ENCODE results near the gene GNAT1.

GNAT1 gene

GRCh38 chr3:50193746-50194127 is 2.3 kb downstream of the GNAT1 start:
- Histone ChIP-seq H3K4me1 (no peaks in the 10 kb centered on the region), H3K4me3 (ENCODE audit: low read depth, low read length) (no peak overlapping the region), H3K27me3 (peaks cover 20% of the 10 kb centered on the region), H3K36me3 (no peaks in the 10 kb centered on the region), H3K9me3 (no peaks in the 10 kb centered on the region)
- no peak for DNase-seq
- no peak for TF ChIP-seq CTCF (IDR thresholded peaks at IDR 0.05; ENCODE audit: low read depth, low read length)

GRCh38 chr3:50194128-50194902 is 2.9 kb downstream of the GNAT1 start:
- peak; percentile 65 for TF ChIP-seq CTCF (IDR thresholded peaks at IDR 0.05; ENCODE audit: low read depth, low read length)
- Histone ChIP-seq H3K36me3 (no peaks in the 10 kb centered on the region), H3K9me3 (no peaks in the 10 kb centered on the region), H3K4me3 (ENCODE audit: low read depth, low read length) (no peak overlapping the region), H3K27me3 (peaks cover 20% of the 10 kb centered on the region), H3K4me1 (no peaks in the 10 kb centered on the region)
- DNase-seq: peak; percentile 61

DNA sequence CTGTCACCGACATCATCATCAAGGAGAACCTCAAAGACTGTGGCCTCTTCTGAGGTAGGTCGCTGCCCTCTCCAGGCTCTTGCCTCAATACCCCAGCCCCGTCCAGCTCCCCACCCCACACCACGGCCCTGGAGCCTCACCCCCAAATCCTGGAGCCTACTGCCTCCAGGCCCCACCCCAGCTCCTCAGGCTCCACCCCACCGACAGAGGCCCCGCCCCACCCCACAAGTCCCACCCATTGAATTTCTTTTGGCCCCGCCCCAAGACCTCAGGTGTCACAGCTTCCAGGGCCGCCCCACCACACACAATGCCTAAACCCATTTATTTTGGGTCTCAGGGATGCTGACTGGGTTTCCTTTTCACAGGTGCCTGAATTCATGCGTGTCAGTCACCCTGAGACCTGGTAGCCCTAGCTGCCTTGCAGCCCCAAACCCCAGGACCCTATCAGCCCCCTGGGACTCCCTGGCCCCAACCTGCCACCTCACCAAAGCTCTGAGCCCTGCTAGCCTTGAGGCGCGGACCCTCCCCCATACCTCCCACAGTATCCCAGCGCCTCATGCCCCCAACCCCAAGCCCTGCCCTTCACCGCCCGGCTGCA is 3.6 kb downstream of the GNAT1 start:
- Histone ChIP-seq H3K4me1 (no peaks in the 10 kb centered on the region), H3K9me3 (no peaks in the 10 kb centered on the region), H3K4me3 (ENCODE audit: low read depth, low read length) (no peak overlapping the region), H3K36me3 (no peaks in the 10 kb centered on the region), H3K27me3 (peaks cover 20% of the 10 kb centered on the region)
- TF ChIP-seq CTCF (IDR thresholded peaks at IDR 0.05; ENCODE audit: low read depth, low read length): no peak
- no peak for DNase-seq

DNA sequence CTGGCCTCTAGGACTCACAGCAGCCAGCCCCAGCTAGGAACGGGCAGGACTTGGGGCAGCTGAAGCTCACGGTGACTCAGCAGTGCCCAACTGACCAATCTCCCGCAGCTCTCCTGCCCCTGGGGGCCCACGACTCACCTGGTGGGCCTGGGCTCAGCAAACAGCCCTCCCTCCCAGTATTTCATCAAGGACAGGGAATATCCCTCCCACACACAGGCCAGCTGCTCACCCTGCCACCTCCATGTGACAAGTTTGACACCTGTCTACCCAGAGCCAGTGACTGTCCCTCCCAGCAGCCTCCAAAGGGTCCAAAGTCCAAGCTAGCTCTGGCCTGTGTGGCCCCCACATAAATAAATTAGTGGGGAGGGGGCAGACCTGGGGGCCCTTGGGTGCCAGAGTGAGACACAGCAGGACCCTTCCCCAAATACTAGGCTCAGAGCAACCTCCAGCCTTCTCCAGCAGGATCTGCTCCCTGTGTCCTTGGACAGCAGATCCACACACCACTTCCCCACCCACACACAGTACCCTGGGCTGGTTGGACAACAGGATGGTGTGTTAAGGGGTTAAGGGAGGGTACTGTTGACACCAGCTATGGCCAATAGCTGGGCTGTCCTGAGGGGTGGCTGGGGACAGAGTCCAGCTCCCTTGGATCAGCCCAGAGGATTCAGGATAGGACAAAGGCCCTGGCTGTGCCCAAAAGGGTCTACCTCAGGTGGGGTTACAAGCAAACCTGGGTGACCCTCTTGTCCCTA is 4.3 kb downstream of the GNAT1 start:
- H3K9me3 ChIP-seq: no peaks in the 10 kb centered on the region
- H3K36me3 ChIP-seq: no peaks in the 10 kb centered on the region

GRCh38 chr3:50196253-50196801 is 4.9 kb downstream of the GNAT1 start:
- no peak for DNase-seq
- Histone ChIP-seq H3K9me3 (no peaks in the 10 kb centered on the region), H3K36me3 (no peaks in the 10 kb centered on the region), H3K4me1 (no peaks in the 10 kb centered on the region), H3K27me3 (peaks cover 20% of the 10 kb centered on the region), H3K4me3 (ENCODE audit: low read depth, low read length) (no peak overlapping the region)
- no peak for TF ChIP-seq CTCF (IDR thresholded peaks at IDR 0.05; ENCODE audit: low read depth, low read length)

More for the DNA sequence above, 4.3 kb downstream of the GNAT1 start:
- TF ChIP-seq CTCF (IDR thresholded peaks at IDR 0.05; ENCODE audit: low read depth, low read length): no peak
- Histone ChIP-seq H3K4me1 (no peaks in the 10 kb centered on the region), H3K27me3 (peaks cover 20% of the 10 kb centered on the region), H3K4me3 (ENCODE audit: low read depth, low read length) (no peak overlapping the region)
- DNase-seq: no peak

Measured in BE2C (cell line).